GM23338 (cell line): ENCODE measurements around the gene ARHGAP10. TPM values are rescaled to one million over a fixed set of nuclear protein-coding genes. Genes with fewer than 3 reads are reported as not detected.

ENCODE experiments used
- ATAC-seq: fragments of 200-7000 bp; cut with Tn5 transposase; 3 replicates; pipeline ENCODE4 v1.9.1; 2020
- DNase-seq: peaks from one replicate; pipeline ENCODE4 v3.0.0-alpha.2; 2015; ENCODE audit warnings: low spot score
- H2AFZ ChIP-seq: fragments of 200-600 bp; sonication (generic); 2 replicates; pipeline ENCODE4 v1.8.0; 2016; ENCODE audit warnings: antibody characterized with exemption, mild to moderate bottlenecking, moderate library complexity
- H3F3A ChIP-seq: fragments of 200-600 bp; sonication (generic); replicated peaks from 2 replicates; pipeline ENCODE4 v1.8.0; 2017; ENCODE audit warnings: antibody characterized with exemption, mixed run types, low read depth
- H3K27ac ChIP-seq: fragments of 200-600 bp; sonication (generic); 2 replicates; pipeline ENCODE4 v1.6.1; 2016; ENCODE audit warnings: low read depth
- H3K27me3 ChIP-seq: fragments of 200-600 bp; sonication (generic); 2 replicates; pipeline ENCODE4 v1.8.0; 2016; ENCODE audit warnings: mild to moderate bottlenecking, mixed run types, moderate library complexity; ENCODE audit not compliant: insufficient read depth
- H3K36me3 ChIP-seq: fragments of 200-600 bp; sonication (generic); 2 replicates; pipeline ENCODE4 v1.8.0; 2016; ENCODE audit warnings: mild to moderate bottlenecking; ENCODE audit not compliant: insufficient read depth
- H3K4me1 ChIP-seq: fragments of 200-600 bp; sonication (generic); 2 replicates; pipeline ENCODE4 v1.8.0; 2016; ENCODE audit warnings: mild to moderate bottlenecking, moderate library complexity; ENCODE audit not compliant: insufficient read depth
- H3K4me2 ChIP-seq: fragments of 200-600 bp; sonication (generic); 2 replicates; pipeline ENCODE4 v1.7.1; 2017; ENCODE audit warnings: mixed run types
- H3K4me3 ChIP-seq: fragments of 200-600 bp; sonication (generic); 2 replicates; pipeline ENCODE4 v1.6.1; 2016; ENCODE audit warnings: mixed run types
- H3K79me2 ChIP-seq: fragments of 200-600 bp; sonication (generic); replicated peaks from 2 replicates; pipeline ENCODE4 v1.8.0; 2017; ENCODE audit warnings: mild to moderate bottlenecking; ENCODE audit not compliant: insufficient read depth
- H3K9me2 ChIP-seq: fragments of 200-600 bp; sonication (generic); 2 replicates; pipeline ENCODE4 v1.8.0; 2017; ENCODE audit not compliant: insufficient read depth
- H4K20me1 ChIP-seq: fragments of 200-600 bp; sonication (generic); replicated peaks from 2 replicates; pipeline ENCODE4 v1.8.0; 2017; ENCODE audit warnings: mild to moderate bottlenecking; ENCODE audit not compliant: insufficient read depth
- H3K27ac Mint-ChIP-seq: 2 replicates; pipeline ENCODE4 v1.8.0; 2020; ENCODE audit warnings: inconsistent platforms, mild to moderate bottlenecking, moderate library complexity, mixed read lengths
- H3K27me3 Mint-ChIP-seq: 3 replicates; pipeline ENCODE4 v1.8.0; 2022; ENCODE audit warnings: low read depth, mild to moderate bottlenecking, moderate library complexity, mixed read lengths, inconsistent platforms; ENCODE audit not compliant: insufficient read depth, poor library complexity
- H3K36me3 Mint-ChIP-seq: 3 replicates; pipeline ENCODE4 v1.8.0; 2021; ENCODE audit warnings: low read depth, mild to moderate bottlenecking, inconsistent platforms, moderate library complexity, mixed read lengths
- H3K4me1 Mint-ChIP-seq: 3 replicates; pipeline ENCODE4 v1.8.0; 2020; ENCODE audit warnings: mild to moderate bottlenecking, inconsistent platforms, mixed read lengths
- H3K4me3 Mint-ChIP-seq: 3 replicates; pipeline ENCODE4 v1.8.0; 2021; ENCODE audit warnings: moderate library complexity, mild to moderate bottlenecking, inconsistent platforms, mixed read lengths
- H3K9me3 Mint-ChIP-seq: 3 replicates; pipeline ENCODE4 v1.8.0; 2020; ENCODE audit warnings: moderate library complexity, mild to moderate bottlenecking, inconsistent platforms, mixed read lengths
- EZH2 ChIP-seq: fragments of 200-600 bp; sonication (generic); IDR thresholded peaks from one replicate; pipeline ENCODE4 v1.8.0; 2017; ENCODE audit warnings: antibody characterized with exemption, mild to moderate bottlenecking, low read depth; ENCODE audit not compliant: unreplicated experiment
- POLR2AphosphoS5 ChIP-seq: IDR thresholded peaks from 2 replicates; pipeline ENCODE4 v1.6.1; 2016; ENCODE audit warnings: antibody characterized with exemption, low read depth
- STAT1 ChIP-seq: IDR thresholded peaks from one replicate; pipeline ENCODE4 v1.6.1; 2016; ENCODE audit warnings: antibody characterized with exemption; ENCODE audit not compliant: unreplicated experiment
- ZNF114 ChIP-seq: fragments of 250-450 bp; sonication (Bioruptor Pico); IDR thresholded peaks from 2 replicates; pipeline ENCODE4 v1.5.0; 2020; ENCODE audit warnings: mild to moderate bottlenecking, moderate library complexity
- ZNF331 ChIP-seq: fragments of 250-450 bp; sonication (Bioruptor Pico); IDR thresholded peaks from 2 replicates; pipeline ENCODE4 v1.5.0; 2020; ENCODE audit warnings: low read depth, mild to moderate bottlenecking, moderate library complexity
- polyA plus RNA-seq: library from polyadenylated mRNA; unstranded; fragments of >200 nt; fragmentation: Nextera tagmentation; extraction: Ambion mirVana; gene quantifications from 2 replicates; pipeline ENCODE4 v1.2.1, GENCODE V29; 2016
- total RNA-seq: library from RNA; depleted of rRNA; stranded (reverse); fragments of >200 nt; shearing (Covaris generic); gene quantifications from 2 replicates; pipeline ENCODE4 v1.2.3, GENCODE V29; 2014
- TF ChIP-seq, protein P1 (sequence below): fragments of 250-450 bp; sonication (Bioruptor Pico); IDR thresholded peaks from 2 replicates; pipeline ENCODE4 v1.5.0; 2020; ENCODE audit warnings: mild to moderate bottlenecking, moderate library complexity
- TF ChIP-seq, protein P2 (sequence below), 2 experiments: fragments of 200-600 bp in 1 of 2; sonication (generic) in 1 of 2; conservative IDR thresholded peaks; 2 replicates each; pipeline versions ENCODE4 v1.5.1 to v1.6.1; 2016 to 2017; ENCODE audit warnings: antibody characterized with exemption in 2 of 2, low read depth in 2 of 2, mild to moderate bottlenecking in 2 of 2, moderate library complexity in 1 of 2
- TF ChIP-seq, protein P3 (sequence below): IDR thresholded peaks from one replicate; pipeline ENCODE4 v1.6.1; 2018; ENCODE audit warnings: antibody characterized with exemption; ENCODE audit not compliant: unreplicated experiment

Gene ARHGAP10
- total and polyA plus RNA-seq, 2 experiments from 2014 or later, result 5.1 to 6.3 TPM

DNA sequence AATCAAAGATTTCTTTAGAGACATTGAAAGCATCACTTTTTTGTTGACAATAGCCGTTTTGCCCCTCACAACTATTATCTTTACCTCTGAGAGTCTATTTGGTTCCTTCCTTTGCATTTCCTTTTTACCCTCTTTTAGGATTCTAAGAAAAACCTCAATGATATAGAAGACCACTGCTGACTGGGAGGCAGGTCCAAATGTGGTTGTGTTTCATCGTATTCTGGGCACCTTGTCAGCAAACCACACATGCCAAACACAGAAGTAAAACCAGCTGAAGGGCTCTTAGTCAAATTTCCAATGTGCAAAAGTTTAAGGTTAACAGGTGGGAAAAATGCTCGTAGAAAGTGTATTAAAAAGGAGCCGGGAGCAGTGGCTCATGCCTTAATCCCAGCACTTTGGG lies 42.8 kb upstream of the ARHGAP10 start:
- no peaks in the 10 kb centered on the region for H3K27me3 ChIP-seq

DNA sequence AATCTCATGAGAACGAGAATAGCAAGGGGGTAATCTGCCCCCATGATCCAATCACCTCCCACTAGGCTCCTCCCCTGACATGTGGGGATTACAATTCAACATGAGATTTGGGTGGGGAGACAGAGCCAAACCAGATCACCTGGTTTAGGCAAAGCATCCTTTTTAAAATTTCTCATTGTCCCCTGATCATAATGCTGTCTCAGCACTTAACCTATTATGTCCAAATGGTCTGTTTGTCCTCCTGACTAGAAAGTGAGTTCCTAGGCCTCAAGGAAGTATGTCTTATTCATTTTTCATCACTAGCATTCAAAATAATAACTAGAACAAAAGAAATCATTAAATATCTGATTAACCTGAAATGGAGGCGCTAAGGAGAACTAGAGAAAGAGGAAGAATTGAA lies 40.1 kb upstream of the ARHGAP10 start:
- Histone ChIP-seq H3K4me2 (no peak overlapping the region), H3F3A (no peaks in the 10 kb centered on the region), H2AFZ (peak overlapping the region; percentile 7; the same call in 1 of the 2 replicates), H3K4me3 (no peak overlapping the region), H3K36me3 (no peaks in the 10 kb centered on the region), H3K9me2 (peaks cover 5% of the 10 kb centered on the region; the same call in 1 of the 2 replicates), H3K79me2 (no peaks in the 10 kb centered on the region), H3K27ac (no peak overlapping the region), H4K20me1 (no peaks in the 10 kb centered on the region), H3K27me3 (no peaks in the 10 kb centered on the region), H3K4me1 (no peaks in the 10 kb centered on the region)
- Mint-ChIP-seq H3K4me1 (no peaks in the 10 kb centered on the region), H3K36me3 (no peaks in the 10 kb centered on the region), H3K27ac (no peak overlapping the region), H3K9me3 (no peaks in the 10 kb centered on the region), H3K4me3 (no peak overlapping the region), H3K27me3 (peaks cover 2% of the 10 kb centered on the region)
- DNase-seq (no peak), ATAC-seq (no peak)
- TF ChIP-seq, protein P1, sequence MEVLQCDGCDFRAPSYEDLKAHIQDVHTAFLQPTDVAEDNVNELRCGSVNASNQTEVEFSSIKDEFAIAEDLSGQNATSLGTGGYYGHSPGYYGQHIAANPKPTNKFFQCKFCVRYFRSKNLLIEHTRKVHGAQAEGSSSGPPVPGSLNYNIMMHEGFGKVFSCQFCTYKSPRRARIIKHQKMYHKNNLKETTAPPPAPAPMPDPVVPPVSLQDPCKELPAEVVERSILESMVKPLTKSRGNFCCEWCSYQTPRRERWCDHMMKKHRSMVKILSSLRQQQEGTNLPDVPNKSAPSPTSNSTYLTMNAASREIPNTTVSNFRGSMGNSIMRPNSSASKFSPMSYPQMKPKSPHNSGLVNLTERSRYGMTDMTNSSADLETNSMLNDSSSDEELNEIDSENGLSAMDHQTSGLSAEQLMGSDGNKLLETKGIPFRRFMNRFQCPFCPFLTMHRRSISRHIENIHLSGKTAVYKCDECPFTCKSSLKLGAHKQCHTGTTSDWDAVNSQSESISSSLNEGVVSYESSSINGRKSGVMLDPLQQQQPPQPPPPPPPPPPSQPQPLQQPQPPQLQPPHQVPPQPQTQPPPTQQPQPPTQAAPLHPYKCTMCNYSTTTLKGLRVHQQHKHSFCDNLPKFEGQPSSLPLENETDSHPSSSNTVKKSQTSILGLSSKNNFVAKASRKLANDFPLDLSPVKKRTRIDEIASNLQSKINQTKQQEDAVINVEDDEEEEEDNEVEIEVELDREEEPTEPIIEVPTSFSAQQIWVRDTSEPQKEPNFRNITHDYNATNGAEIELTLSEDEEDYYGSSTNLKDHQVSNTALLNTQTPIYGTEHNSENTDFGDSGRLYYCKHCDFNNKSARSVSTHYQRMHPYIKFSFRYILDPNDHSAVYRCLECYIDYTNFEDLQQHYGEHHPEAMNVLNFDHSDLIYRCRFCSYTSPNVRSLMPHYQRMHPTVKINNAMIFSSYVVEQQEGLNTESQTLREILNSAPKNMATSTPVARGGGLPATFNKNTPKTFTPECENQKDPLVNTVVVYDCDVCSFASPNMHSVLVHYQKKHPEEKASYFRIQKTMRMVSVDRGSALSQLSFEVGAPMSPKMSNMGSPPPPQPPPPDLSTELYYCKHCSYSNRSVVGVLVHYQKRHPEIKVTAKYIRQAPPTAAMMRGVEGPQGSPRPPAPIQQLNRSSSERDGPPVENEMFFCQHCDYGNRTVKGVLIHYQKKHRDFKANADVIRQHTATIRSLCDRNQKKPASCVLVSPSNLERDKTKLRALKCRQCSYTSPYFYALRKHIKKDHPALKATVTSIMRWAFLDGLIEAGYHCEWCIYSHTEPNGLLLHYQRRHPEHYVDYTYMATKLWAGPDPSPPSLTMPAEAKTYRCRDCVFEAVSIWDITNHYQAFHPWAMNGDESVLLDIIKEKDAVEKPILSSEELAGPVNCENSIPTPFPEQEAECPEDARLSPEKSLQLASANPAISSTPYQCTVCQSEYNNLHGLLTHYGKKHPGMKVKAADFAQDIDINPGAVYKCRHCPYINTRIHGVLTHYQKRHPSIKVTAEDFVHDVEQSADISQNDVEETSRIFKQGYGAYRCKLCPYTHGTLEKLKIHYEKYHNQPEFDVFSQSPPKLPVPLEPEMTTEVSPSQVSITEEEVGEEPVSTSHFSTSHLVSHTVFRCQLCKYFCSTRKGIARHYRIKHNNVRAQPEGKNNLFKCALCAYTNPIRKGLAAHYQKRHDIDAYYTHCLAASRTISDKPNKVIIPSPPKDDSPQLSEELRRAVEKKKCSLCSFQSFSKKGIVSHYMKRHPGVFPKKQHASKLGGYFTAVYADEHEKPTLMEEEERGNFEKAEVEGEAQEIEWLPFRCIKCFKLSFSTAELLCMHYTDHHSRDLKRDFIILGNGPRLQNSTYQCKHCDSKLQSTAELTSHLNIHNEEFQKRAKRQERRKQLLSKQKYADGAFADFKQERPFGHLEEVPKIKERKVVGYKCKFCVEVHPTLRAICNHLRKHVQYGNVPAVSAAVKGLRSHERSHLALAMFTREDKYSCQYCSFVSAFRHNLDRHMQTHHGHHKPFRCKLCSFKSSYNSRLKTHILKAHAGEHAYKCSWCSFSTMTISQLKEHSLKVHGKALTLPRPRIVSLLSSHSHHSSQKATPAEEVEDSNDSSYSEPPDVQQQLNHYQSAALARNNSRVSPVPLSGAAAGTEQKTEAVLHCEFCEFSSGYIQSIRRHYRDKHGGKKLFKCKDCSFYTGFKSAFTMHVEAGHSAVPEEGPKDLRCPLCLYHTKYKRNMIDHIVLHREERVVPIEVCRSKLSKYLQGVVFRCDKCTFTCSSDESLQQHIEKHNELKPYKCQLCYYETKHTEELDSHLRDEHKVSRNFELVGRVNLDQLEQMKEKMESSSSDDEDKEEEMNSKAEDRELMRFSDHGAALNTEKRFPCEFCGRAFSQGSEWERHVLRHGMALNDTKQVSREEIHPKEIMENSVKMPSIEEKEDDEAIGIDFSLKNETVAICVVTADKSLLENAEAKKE (CRISPR knock-in tag), result no peak
- TF ChIP-seq EZH2 (no peak), POLR2AphosphoS5 (no peak), ZNF331 (CRISPR knock-in tag) (no peak), STAT1 (no peak), ZNF114 (CRISPR knock-in tag) (no peak)
- TF ChIP-seq, protein P2, sequence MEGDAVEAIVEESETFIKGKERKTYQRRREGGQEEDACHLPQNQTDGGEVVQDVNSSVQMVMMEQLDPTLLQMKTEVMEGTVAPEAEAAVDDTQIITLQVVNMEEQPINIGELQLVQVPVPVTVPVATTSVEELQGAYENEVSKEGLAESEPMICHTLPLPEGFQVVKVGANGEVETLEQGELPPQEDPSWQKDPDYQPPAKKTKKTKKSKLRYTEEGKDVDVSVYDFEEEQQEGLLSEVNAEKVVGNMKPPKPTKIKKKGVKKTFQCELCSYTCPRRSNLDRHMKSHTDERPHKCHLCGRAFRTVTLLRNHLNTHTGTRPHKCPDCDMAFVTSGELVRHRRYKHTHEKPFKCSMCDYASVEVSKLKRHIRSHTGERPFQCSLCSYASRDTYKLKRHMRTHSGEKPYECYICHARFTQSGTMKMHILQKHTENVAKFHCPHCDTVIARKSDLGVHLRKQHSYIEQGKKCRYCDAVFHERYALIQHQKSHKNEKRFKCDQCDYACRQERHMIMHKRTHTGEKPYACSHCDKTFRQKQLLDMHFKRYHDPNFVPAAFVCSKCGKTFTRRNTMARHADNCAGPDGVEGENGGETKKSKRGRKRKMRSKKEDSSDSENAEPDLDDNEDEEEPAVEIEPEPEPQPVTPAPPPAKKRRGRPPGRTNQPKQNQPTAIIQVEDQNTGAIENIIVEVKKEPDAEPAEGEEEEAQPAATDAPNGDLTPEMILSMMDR (conservative IDR thresholded peaks at IDR 0.05; ENCODE audit: low read depth in 2 of 2), result no peak
- TF ChIP-seq, protein P3, sequence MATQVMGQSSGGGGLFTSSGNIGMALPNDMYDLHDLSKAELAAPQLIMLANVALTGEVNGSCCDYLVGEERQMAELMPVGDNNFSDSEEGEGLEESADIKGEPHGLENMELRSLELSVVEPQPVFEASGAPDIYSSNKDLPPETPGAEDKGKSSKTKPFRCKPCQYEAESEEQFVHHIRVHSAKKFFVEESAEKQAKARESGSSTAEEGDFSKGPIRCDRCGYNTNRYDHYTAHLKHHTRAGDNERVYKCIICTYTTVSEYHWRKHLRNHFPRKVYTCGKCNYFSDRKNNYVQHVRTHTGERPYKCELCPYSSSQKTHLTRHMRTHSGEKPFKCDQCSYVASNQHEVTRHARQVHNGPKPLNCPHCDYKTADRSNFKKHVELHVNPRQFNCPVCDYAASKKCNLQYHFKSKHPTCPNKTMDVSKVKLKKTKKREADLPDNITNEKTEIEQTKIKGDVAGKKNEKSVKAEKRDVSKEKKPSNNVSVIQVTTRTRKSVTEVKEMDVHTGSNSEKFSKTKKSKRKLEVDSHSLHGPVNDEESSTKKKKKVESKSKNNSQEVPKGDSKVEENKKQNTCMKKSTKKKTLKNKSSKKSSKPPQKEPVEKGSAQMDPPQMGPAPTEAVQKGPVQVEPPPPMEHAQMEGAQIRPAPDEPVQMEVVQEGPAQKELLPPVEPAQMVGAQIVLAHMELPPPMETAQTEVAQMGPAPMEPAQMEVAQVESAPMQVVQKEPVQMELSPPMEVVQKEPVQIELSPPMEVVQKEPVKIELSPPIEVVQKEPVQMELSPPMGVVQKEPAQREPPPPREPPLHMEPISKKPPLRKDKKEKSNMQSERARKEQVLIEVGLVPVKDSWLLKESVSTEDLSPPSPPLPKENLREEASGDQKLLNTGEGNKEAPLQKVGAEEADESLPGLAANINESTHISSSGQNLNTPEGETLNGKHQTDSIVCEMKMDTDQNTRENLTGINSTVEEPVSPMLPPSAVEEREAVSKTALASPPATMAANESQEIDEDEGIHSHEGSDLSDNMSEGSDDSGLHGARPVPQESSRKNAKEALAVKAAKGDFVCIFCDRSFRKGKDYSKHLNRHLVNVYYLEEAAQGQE, result no peak

More for the DNA sequence above, 42.8 kb upstream of the ARHGAP10 start:
- no peak overlapping the region for H3K27ac ChIP-seq
- H3K27ac Mint-ChIP-seq, result no peak overlapping the region
- ATAC-seq, result no peak
- 0 out of 2 replicates have a peak overlapping the region, but pooled peaks have one; percentile 43 for H2AFZ ChIP-seq
- no peak overlapping the region for H3K4me3 ChIP-seq
- H3K36me3 ChIP-seq, result no peaks in the 10 kb centered on the region
- H3K4me1 ChIP-seq, result peaks cover 12% of the 10 kb centered on the region; the same call in 1 of the 2 replicates
- H3F3A ChIP-seq, result no peaks in the 10 kb centered on the region
- TF ChIP-seq STAT1, result no peak
- H3K4me1 Mint-ChIP-seq, result peaks cover 8% of the 10 kb centered on the region
- no peaks in the 10 kb centered on the region for H3K9me3 Mint-ChIP-seq
- H3K9me2 ChIP-seq, result peaks cover 5% of the 10 kb centered on the region; the same call in 1 of the 2 replicates
- H3K36me3 Mint-ChIP-seq, result no peaks in the 10 kb centered on the region
- H3K4me3 Mint-ChIP-seq, result no peak overlapping the region
- H3K79me2 ChIP-seq, result no peaks in the 10 kb centered on the region
- no peaks in the 10 kb centered on the region for H4K20me1 ChIP-seq
- no peak overlapping the region for H3K4me2 ChIP-seq
- H3K27me3 Mint-ChIP-seq, result peaks cover 4% of the 10 kb centered on the region
- no peak for DNase-seq
